NB4 (cell line): Measurements from ENCODE around the gene UBR2.

Source experiments
- CTCF ChIP-seq: IDR thresholded peaks from one replicate; pipeline ENCODE4 v1.5.1; 2012; ENCODE audit warnings: low read depth, low read length
- MYC ChIP-seq: IDR thresholded peaks from 2 replicates; pipeline ENCODE4 v1.6.1; 2011; ENCODE audit warnings: low read depth, low read length
- POLR2A ChIP-seq: IDR thresholded peaks from 2 replicates; pipeline ENCODE4 v1.6.1; 2011; ENCODE audit warnings: mild to moderate bottlenecking; ENCODE audit not compliant: insufficient read length; ENCODE audit errors: extremely low read depth
- TF ChIP-seq, protein P1 (sequence below): IDR thresholded peaks from 2 replicates; pipeline ENCODE4 v1.6.1; 2011; ENCODE audit warnings: low read depth, low read length

- no peak for TF ChIP-seq CTCF
- no peak for TF ChIP-seq POLR2A
- TF ChIP-seq, protein P1, sequence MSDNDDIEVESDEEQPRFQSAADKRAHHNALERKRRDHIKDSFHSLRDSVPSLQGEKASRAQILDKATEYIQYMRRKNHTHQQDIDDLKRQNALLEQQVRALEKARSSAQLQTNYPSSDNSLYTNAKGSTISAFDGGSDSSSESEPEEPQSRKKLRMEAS, result no peak
- no peak for TF ChIP-seq MYC
Measured at GRCh38 chr6:42520786-42521607, 42.8 kb upstream of the UBR2 start.
